GM21390 (cell line): Measurements from ENCODE around the gene RTKN2.
"Not testable (repeated sequence)": the region's sequence is repeated elsewhere in the genome, so short reads cannot be mapped to it uniquely, and the experiment has no call there.

ENCODE experiments used
- ATAC-seq: cut with Tn5 transposase; IDR thresholded peaks from one replicate; pipeline ENCODE4 v1.9.1; 2021; ENCODE audit not compliant: unreplicated experiment

The RTKN2 gene, protein sequence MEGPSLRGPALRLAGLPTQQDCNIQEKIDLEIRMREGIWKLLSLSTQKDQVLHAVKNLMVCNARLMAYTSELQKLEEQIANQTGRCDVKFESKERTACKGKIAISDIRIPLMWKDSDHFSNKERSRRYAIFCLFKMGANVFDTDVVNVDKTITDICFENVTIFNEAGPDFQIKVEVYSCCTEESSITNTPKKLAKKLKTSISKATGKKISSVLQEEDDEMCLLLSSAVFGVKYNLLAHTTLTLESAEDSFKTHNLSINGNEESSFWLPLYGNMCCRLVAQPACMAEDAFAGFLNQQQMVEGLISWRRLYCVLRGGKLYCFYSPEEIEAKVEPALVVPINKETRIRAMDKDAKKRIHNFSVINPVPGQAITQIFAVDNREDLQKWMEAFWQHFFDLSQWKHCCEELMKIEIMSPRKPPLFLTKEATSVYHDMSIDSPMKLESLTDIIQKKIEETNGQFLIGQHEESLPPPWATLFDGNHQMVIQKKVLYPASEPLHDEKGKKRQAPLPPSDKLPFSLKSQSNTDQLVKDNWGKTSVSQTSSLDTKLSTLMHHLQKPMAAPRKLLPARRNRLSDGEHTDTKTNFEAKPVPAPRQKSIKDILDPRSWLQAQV

DNA sequence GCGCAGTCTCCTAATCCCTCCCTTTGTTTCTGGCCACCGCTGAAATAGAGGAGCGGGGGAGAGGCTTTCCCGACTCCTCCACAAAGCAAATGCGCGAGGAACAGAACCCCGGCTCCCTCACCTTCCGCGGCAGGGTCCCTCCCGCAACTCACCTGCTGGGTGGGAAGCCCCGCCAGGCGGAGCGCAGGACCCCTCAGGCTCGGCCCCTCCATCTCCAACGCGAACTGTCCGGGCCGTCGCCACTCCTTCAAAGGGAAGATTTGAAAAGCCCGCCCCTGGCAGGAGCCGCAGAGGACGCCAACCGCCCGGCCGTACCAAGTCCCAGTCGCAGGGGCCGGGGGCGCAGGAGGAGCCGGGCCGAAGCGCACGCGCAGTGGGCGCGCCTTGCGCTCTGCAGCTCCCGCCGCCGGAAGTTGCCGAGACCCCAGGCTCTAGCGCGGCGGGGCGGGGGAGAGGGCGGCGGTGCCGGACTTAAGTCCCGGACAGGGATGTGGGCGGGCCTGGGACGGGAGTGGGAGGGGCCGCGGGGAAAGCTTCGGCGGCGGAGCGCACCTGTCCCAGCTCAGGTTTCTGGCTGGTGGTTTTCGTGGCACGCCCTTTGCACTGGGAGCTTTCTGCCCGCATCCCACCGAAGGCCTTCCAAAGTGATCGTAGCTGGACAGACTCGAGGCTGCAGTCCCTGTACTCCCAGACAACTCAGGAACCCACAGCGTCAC is at the start of gene RTKN2:
Gene RTKN2, minus strand, starts transcription at position 446 of the 716 bp plus-strand sequence. Its CDS starts 234 bp downstream, at position 212.
- peak; percentile 79 for ATAC-seq

DNA sequence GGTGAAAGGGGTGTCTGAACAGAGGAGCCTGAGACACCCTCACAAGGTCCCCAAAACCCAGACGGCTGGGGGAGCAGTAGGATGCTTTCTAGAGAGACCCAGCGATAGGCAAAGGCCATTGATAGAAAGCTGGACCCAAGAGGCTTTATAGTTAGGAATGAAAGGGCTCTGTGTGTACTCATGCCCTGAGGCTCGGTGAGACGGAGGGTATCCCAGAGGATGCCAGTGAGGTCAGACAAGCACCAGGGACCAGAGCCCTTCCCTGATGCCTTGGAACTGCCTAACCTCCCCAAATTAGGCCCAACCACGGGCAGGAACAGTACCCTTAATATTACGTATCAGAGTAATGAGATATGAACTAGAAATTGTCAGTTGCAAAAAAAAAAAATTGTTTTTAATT is 48.6 kb upstream of the RTKN2 start:
- ATAC-seq, result no peak

DNA sequence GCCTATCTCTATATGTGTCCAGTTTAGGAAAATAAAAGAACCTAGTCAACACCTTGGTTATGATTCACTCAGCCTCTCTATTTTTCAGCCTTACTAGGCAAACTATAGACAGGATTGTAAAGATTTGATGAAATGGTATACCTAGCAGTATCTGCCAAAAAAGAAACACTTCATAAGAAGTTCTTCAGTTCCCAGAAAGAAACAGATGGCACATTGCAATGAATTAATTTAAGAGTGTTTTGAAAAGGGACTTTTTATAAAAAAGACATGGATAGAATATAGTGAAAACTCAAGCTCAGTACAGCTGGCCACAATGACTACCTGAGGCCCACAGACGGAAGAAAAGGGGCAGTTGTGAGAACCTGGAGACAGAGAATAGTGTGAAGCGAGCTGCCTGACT is 40.6 kb upstream of the RTKN2 start:
- no peak for ATAC-seq

DNA sequence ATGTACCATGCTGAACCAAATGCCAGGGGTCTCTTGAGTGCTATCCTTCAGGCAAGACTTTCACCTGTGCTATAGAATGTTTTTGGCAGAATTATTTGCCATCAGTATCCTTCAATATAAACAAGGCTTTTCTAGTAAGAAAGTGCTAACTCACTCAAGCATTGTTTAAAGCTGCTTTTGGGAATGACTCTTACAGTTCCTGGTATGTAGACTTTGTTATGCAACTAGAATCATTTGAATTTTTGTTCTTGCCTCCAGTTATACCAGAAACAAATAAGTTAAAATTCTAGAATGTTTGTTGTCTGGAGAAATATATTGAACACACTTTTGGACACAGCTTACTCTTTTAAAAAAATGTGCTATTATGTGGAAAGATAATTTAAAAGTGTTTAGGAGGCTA is 39.5 kb upstream of the RTKN2 start:
- no peak for ATAC-seq

DNA sequence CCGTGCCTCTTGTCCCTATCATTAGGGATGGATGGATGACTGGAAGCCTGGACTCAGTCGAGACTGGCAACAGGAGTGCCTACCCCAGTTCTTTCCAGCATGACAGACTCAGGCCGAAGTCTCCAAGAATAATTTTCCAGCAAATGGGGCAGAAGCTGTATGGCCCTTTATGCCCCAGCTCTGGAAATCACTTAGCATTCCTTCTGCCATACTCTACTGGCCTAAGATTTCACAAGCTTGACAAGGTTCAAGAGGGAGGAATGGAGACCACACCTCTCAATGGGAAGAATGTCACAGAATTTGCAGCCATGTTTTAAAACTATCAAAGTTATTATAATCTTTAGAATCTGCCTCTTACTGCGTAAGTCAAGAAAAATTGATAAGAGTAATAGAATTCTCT is 39.0 kb upstream of the RTKN2 start:
- ATAC-seq, result no peak

GRCh38 chr10:62306663-62307062 is 38.0 kb upstream of the RTKN2 start:
- no peak for ATAC-seq

DNA sequence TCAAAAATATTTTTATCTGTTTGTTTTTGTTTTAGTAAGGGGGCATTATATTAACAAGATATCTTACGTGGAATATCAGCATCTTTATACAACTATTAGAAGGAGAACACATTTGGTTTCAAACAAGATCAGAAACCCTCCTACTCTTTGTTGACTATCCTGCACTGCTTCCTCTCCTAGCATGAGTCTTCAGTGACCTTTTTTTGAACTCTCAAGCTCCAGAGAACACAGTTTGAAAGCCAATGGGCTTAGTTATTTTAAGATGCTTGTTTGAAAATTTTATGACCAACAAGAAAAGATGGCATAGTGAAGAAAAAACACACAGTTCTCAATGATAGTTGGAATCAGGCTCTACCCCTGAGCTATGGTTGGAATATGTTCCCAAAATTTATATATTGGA is 37.2 kb upstream of the RTKN2 start:
- ATAC-seq, result no peak

GRCh38 chr10:62303922-62304321 is 35.3 kb upstream of the RTKN2 start:
- no peak for ATAC-seq

DNA sequence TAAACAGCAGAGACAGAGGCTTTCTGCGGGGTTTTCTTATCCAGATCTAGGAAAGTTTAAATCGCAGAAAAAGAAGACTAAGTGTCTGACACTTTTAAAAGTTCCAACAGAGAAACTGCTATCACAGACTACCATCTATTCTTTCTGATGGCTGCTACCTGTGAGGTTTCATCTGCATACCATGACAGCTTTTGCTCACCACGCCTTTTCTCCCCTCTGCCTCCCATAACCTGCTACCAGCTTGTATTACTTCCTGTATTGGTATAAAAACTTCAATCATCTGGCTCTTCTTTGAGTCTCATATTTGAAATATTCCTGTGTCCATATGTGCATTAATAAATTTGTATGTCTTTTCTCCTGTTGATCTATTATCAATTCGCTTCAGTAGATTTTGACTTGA is 34.1 kb upstream of the RTKN2 start:
- no peak for ATAC-seq

GRCh38 chr10:62297857-62298256 is 29.2 kb upstream of the RTKN2 start:
- no peak for ATAC-seq

DNA sequence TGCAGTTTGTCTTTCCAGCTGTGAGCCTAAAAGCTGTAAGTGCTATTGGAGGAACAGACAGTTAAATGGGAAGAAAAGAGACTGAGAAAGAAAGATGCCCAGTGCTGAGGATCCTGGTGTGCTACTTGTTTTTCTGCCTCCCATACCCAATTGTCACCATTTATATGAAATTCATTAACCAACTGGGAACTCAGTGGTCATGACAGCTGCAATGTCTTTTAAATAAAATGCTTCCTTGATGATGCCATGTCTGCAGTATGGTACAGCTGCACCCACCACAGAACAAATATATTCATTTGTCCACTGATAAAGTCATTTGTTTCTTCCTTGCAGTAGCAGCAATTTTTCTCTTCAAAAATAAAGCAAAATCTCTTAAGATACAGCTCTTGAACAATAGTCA is 15.6 kb upstream of the RTKN2 start:
- ATAC-seq, result no peak

DNA sequence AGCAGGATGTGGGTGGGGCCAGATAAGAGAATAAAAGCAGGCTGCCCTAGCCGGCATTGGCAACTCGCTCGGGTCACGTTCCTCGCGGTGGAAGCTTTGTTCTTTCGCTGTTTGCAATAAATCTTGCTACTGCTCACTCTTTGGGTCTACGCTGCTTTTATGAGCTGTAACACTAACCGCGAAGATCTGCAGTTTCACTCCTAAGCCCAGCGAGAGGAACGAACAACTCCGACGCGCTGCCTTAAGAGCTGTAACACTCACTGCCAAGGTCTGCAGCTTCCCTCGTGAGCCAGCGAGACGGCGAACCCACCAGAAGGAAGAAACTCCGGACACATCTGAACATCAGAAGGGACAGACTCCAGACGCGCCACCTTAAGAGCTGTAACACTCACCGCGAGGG is 12.7 kb upstream of the RTKN2 start:
- not testable (repeated sequence) for ATAC-seq

- ATAC-seq, result not testable (repeated sequence)
Observed at GRCh38 chr10:62280392-62280791, 11.7 kb upstream of the RTKN2 start.

DNA sequence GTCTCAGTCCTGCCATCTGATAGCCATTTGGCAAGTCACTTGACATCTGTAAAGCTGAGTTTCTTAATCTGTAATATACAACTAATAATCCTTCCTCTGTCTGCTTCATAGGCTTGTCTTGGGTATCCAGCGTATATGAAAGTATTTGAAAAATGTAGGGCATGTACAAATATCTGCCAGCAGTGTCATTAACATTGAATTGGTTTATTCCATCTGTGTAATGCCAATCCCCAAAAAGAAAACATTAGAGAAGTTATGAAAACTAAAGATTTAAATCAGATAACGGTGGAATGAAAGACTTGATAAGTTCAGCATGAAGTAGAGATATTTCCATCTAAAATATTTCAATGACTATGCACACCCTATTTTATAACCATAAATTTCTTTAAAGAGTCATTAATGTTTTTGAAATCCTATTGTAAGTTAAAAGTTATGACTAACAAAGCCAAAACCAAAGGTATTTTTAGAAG is 9.8 kb upstream of the RTKN2 start:
- no peak for ATAC-seq

DNA sequence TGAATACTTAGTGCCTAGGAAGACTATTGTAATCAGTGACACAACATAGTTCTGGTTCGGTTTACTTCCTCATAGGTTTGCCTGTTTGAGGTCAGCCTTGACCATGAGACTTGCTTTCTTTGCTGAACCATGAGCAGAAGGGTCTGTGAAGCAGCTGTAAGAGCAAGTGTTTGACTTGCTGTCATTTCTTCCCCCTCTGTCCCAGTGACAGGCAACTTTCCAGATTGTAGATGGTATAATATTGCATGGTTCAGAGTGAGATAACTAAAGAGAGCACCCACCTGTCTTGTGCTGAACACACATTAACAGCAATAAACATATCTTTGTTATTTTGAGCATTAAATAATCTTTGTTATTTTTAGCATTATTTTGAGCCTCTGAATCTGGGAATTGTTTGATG is 9.3 kb upstream of the RTKN2 start:
- ATAC-seq, result no peak

DNA sequence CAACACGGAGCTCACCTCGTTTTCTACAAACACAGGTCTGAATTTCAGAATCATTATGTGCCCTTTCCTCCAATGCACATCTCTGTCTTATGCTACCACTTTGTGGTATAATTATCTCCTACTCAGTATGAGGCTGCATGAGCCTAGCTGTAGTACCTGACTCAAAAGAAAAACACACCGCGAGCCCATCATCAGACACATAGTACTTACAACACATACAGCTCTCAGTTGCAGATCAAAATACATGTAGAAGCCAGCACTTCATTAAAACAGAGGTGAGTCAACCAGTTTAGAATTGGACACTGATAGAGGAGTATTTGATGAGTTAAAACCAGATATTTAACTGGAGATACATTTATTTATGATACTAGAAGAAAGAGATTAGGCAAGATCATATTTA is 1.4 kb upstream of the RTKN2 start:
- no peak for ATAC-seq

GRCh38 chr10:62268027-62268398 is 631 bp downstream of the RTKN2 start:
- no peak for ATAC-seq

DNA sequence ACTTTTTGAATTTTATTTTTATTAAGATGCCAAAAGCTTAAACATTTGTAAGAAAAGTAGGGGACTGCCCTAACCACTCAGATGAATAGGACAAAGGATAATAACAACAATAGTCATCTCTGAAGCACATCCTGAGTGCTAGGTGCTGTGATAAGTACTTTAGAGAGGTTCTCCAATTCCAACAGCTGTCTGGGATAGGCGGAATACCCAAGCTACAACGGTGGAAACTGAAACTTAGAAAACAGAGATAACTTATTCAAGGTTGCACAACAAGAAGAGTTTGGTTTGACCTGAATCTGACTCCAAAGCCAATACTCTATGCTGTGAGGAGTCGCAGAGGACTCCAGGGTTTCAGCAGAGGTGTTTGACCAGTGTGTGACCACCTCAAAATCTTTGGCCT is 2.0 kb downstream of the RTKN2 start:
- ATAC-seq, result no peak

GRCh38 chr10:62266147-62266546 is 2.5 kb downstream of the RTKN2 start:
- ATAC-seq, result no peak

DNA sequence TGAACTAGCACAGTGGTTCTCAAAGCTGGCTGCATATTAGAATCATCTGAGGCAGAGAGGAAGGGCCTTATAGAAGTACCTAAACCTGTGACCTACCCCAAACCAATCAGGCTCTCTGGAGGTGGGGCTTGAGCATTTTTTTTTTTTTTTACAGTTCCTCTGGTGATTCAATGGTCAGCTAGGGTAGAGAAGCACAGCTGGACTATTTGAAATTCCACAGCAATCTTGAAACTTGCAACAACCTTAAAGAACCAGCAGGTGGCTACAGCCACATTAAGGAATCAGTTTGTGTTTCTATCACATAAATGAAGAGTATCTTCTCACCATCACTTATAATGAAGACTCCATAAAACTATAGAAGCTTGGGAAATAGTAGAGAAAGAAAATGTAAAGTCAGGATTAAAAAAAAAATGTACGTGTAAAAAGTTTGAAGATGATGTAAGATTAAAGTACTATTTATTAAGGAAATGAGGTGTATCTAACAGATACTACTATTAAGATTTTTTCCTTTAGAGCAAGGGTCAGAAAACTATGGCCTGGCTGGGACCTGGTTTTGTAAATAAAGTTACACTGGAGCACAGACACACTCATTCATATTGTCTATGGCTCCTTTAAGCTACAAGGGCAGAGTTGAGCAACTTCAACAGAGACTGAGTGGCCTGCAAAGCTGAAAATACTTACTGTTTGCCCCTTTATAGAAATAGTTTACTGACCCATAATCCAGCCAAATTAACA is 3.8 kb downstream of the RTKN2 start:
- no peak for ATAC-seq

DNA sequence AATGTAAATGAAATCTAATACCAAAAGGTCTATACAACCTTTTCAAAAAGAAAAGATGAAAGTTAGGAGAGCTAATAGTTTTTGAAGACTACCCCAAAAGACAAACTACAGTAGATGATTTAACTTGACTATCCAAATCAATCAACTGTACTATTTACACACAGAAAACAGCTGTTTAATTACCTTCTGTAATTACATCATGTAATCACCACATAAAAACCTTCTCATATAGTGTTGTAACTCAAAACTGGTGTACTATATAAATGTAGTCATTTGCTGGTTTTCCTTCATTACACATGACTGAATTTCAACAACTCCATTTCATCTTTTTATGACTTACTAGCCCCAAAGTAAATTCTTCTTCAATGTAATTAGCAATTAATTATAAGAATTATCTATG is 4.5 kb downstream of the RTKN2 start:
- ATAC-seq, result no peak
